Neural cell (in vitro differentiated cells): ENCODE results near the gene LIG1.

Experiments used
- EZH2 ChIP-seq: fragments of 200-600, 300-800 bp; shearing (Covaris generic), sonication (generic); IDR thresholded peaks from 2 replicates; pipeline ENCODE4 v1.6.1; 2014; ENCODE audit warnings: antibody characterized with exemption, low read length, borderline replicate concordance, mild to moderate bottlenecking; ENCODE audit not compliant: insufficient read depth, poor library complexity, severe bottlenecking
- TAF1 ChIP-seq: IDR thresholded peaks from 2 replicates; pipeline ENCODE4 v1.6.1; 2012; ENCODE audit warnings: low read depth

GRCh38 chr19:48127561-48127960 is 42.6 kb downstream of the LIG1 start:
- no peak for TF ChIP-seq TAF1
- TF ChIP-seq EZH2: no peak
